Astrocyte (in vitro differentiated cells and primary cell): ENCODE data around the gene PDZK1IP1.

Experiments
- EZH2 ChIP-seq: IDR thresholded peaks from 2 replicates; pipeline ENCODE4 v1.6.1; 2012; ENCODE audit warnings: mild to moderate bottlenecking, low read length, inconsistent platforms; ENCODE audit not compliant: insufficient read depth
- TF ChIP-seq, protein P1 (sequence below): IDR thresholded peaks from 2 replicates; pipeline ENCODE4 v1.5.1; 2011; ENCODE audit warnings: low read depth, mild to moderate bottlenecking, inconsistent platforms, low read length, moderate library complexity; ENCODE audit not compliant: insufficient read depth

DNA sequence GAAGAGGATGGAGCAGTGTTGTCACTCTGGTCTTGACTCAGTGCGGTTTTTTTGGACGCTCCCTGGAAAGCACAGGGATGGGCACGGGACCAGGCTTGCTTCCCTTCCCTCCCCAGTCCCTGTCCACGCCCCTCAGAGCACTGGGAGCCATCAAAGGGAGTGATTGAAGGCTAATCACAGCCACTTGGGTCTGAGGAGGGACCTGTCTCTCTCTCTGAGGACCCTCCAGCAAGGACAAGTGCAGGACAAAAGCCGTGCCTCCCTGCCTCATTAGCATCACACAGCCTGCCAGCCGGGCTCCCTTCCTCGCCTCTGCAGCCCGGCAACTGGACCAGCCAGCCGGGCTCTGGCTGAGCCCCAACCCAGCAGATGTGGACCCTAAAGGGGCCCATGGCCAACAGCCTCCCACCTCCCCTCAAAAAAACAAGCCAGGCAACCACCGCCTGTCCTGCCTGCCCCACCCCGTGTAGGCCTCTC lies 18.6 kb upstream of the PDZK1IP1 start:
- TF ChIP-seq, protein P1, sequence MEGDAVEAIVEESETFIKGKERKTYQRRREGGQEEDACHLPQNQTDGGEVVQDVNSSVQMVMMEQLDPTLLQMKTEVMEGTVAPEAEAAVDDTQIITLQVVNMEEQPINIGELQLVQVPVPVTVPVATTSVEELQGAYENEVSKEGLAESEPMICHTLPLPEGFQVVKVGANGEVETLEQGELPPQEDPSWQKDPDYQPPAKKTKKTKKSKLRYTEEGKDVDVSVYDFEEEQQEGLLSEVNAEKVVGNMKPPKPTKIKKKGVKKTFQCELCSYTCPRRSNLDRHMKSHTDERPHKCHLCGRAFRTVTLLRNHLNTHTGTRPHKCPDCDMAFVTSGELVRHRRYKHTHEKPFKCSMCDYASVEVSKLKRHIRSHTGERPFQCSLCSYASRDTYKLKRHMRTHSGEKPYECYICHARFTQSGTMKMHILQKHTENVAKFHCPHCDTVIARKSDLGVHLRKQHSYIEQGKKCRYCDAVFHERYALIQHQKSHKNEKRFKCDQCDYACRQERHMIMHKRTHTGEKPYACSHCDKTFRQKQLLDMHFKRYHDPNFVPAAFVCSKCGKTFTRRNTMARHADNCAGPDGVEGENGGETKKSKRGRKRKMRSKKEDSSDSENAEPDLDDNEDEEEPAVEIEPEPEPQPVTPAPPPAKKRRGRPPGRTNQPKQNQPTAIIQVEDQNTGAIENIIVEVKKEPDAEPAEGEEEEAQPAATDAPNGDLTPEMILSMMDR = no peak
- no peak for TF ChIP-seq EZH2
